ENCODE measurements around the gene CMC2. TPM values are rescaled to one million over a fixed set of nuclear protein-coding genes. Genes with fewer than 3 reads are reported as not detected.

Gene CMC2
- 89.5 and 106 TPM in 2 replicates for total RNA-seq (2021)
- Bru-seq, nascent RNA = percentile 90 among the genes with signal in this experiment
- BruChase-seq, experiment 1, labeled RNA remaining after a 2-hour chase = percentile 86 among the genes with signal in this experiment
- BruChase-seq, experiment 2, labeled RNA remaining after a 6-hour chase = percentile 74 among the genes with signal in this experiment
- long read RNA-seq, full-length matches to known transcripts = 142 of 206 reads
- long read RNA-seq, partial matches to known transcripts = 1 of 206 reads
- long read RNA-seq, other reads (novel, unspliced or antisense) = 63 of 206 reads

DNA sequence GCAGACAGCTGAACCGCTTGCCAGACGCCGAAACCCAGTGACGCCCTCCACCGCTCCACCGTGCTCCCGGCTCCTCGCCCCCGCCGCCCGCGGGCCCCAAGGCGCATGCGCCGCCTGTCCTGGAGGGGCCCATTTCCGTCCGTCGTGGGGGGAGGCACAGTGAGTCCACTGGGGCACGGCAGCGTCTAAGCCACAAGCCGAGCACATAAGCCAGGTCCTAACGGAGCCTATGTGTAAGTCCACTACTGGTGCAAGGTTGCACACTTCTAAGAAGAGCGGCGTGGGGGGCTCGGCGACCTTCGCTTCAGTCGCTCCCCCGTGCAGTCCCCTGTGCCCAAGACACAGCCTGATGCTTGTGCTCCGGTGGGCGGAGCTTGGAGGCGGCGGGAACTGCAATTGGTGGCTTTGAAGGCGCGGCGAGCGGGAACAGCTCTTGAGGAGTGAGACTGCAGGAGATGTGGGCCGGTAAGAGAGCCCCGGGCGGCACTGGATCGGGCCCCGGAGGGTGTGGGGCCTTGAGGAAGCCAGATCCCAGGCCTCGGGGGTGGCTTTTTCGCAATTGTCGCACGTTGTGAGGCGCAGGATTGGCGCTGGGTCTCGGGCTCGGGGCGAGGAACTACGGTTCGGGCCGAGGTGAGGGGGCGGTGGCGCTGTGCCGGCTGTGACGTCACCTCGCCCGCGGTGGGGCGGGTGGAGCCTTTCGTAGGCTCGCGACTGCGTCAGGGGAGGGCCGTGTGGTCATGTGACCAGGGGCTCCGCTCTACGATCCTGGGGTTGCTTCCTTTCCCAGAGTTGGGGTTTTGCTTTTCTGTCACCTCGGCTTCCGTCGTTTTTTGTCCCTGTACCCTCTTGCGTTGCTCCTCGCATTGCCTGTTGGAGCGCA is at the start of gene CMC2, which contains the start of gene CENPN:
Gene CMC2 (minus strand): TSS at position 73 of the 883 bp plus-strand sequence. CDS start 9,491 bp downstream, outside the sequence.
Gene CENPN (plus strand): TSS at position 402 of the 883 bp plus-strand sequence. CDS start 4,726 bp downstream, outside the sequence.
- DNase-seq = peak; percentile 95 to 97
- no TSS peak for BruUV-seq (replicated peaks)
- peaks cover 28% of the 10 kb centered on the region for H3K4me1 ChIP-seq (replicated peaks; ENCODE audit: insufficient read depth)
- H3F3A ChIP-seq (ENCODE audit: insufficient read depth, low read depth) = peaks cover 13% of the 10 kb centered on the region
- peak within 1 kb of the TSS; percentile 87 for H3K4me3 ChIP-seq
- H4K20me1 ChIP-seq (ENCODE audit: insufficient read depth) = peaks cover 22% of the 10 kb centered on the region
- no peaks in the 10 kb centered on the region for H3K27me3 ChIP-seq (ENCODE audit: insufficient read depth, low read depth)
- H3K9me2 ChIP-seq (ENCODE audit: insufficient read depth) = no peaks in the 10 kb centered on the region
- peak within 1 kb of the TSS; percentile 91 for H3K4me2 ChIP-seq
- intact Hi-C loops (cut with micrococcal nuclease; ENCODE audit: unreplicated experiment) = loop anchor here (1.0 to 10.0 kb wide), 2 partner anchors 14 to 718 kb away; no protein-coding TSS in a partner anchor
- peak within 1 kb of the TSS; percentile 87 for H2AFZ ChIP-seq
- H3K79me2 ChIP-seq (ENCODE audit: low read depth) = peaks cover 82% of the 10 kb centered on the region
- POLR2A ChIA-PET (ENCODE audit: unreplicated experiment) = interaction anchor here (0.6 kb wide), 1 partner anchor 137 kb away, joined by 4 read pairs; no protein-coding TSS in a partner anchor
- H3K36me3 ChIP-seq (ENCODE audit: low read depth) = peaks cover 3% of the 10 kb centered on the region
- peak within 1 kb of the TSS; percentile 80 for H3K27ac ChIP-seq
- no peaks in the 10 kb centered on the region for H3K9me3 ChIP-seq (ENCODE audit: insufficient read depth, low read depth)
- no peak for TF ChIP-seq EZH2 (IDR thresholded peaks at IDR 0.05; ENCODE audit: low read depth)
- CTCF ChIA-PET = interaction anchor here (0.5 kb wide), 1 partner anchor 13 kb away, joined by 3 read pairs; no protein-coding TSS in a partner anchor

DNA sequence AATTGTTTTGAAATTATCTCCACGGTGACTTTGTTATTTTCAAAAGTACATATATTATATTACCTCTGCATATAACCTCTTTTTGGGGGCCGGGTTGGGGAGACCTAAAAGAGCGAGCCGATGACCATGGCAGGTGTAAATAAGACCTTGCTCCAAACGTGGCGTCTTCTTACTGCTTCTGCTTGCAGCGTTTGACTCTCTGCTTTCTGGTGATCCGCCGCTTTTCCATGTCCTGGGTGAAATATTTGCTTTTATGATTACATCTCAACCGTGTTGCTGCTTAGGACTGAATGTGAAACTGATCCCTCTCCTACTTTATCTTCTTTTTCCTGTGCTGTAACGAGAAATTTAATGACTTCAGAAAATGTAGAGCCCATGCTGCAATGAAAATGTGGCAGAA is 47.1 kb upstream of the CMC2 start:
- Histone ChIP-seq H4K20me1 (ENCODE audit: insufficient read depth) (no peaks in the 10 kb centered on the region), H3K27ac (no peak overlapping the region), H2AFZ (no peak overlapping the region), H3K79me2 (ENCODE audit: low read depth) (no peaks in the 10 kb centered on the region), H3K4me3 (no peak overlapping the region), H3F3A (ENCODE audit: insufficient read depth, low read depth) (no peaks in the 10 kb centered on the region), H3K4me2 (no peak overlapping the region), H3K9me2 (ENCODE audit: insufficient read depth) (no peaks in the 10 kb centered on the region), H3K36me3 (ENCODE audit: low read depth) (no peaks in the 10 kb centered on the region), H3K27me3 (ENCODE audit: insufficient read depth, low read depth) (no peaks in the 10 kb centered on the region), H3K4me1 (replicated peaks; ENCODE audit: insufficient read depth) (no peaks in the 10 kb centered on the region), H3K9me3 (ENCODE audit: insufficient read depth, low read depth) (no peaks in the 10 kb centered on the region)
- intact Hi-C loops (cut with micrococcal nuclease; ENCODE audit: unreplicated experiment) = no loop called here
- no TSS peak for BruUV-seq (replicated peaks)
- TF ChIP-seq EZH2 (IDR thresholded peaks at IDR 0.05; ENCODE audit: low read depth) = no peak
- TF ChIP-seq, protein P1, sequence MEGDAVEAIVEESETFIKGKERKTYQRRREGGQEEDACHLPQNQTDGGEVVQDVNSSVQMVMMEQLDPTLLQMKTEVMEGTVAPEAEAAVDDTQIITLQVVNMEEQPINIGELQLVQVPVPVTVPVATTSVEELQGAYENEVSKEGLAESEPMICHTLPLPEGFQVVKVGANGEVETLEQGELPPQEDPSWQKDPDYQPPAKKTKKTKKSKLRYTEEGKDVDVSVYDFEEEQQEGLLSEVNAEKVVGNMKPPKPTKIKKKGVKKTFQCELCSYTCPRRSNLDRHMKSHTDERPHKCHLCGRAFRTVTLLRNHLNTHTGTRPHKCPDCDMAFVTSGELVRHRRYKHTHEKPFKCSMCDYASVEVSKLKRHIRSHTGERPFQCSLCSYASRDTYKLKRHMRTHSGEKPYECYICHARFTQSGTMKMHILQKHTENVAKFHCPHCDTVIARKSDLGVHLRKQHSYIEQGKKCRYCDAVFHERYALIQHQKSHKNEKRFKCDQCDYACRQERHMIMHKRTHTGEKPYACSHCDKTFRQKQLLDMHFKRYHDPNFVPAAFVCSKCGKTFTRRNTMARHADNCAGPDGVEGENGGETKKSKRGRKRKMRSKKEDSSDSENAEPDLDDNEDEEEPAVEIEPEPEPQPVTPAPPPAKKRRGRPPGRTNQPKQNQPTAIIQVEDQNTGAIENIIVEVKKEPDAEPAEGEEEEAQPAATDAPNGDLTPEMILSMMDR (conservative IDR thresholded peaks at IDR 0.05) = no peak
- no peak for DNase-seq
- ChIA-PET POLR2A (ENCODE audit: unreplicated experiment) (no interaction called here), CTCF (no interaction called here)

DNA sequence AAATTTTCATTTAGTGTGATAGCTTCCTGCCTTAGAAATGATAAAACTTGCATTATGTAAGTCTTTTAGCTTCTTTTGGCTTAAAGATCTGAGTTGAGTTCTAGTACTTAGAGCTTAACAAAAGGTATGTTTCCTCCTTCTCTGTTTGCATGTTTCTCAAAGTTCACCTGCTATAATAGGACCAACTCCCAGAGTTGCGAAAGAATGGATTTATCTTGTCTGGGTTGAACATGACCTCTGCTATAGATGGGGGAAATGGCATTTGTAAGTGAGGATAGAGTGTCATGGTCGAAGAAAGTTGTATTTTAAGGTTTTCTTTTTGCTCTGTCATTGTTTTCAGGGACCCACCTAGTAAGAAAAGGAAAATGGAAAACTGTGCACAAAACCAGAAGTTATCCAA is 36.1 kb upstream of the CMC2 start:
- H3K79me2 ChIP-seq (ENCODE audit: low read depth) = peaks cover 28% of the 10 kb centered on the region
- no peak overlapping the region for H3K4me3 ChIP-seq
- intact Hi-C loops (cut with micrococcal nuclease; ENCODE audit: unreplicated experiment) = no loop called here
- peaks cover 4% of the 10 kb centered on the region; the same call in 1 of the 2 replicates for H4K20me1 ChIP-seq (ENCODE audit: insufficient read depth)
- no peak overlapping the region for H3K4me2 ChIP-seq
- H3K27me3 ChIP-seq (ENCODE audit: insufficient read depth, low read depth) = no peaks in the 10 kb centered on the region
- DNase-seq = no peak
- TF ChIP-seq EZH2 (IDR thresholded peaks at IDR 0.05; ENCODE audit: low read depth) = no peak
- TF ChIP-seq, protein P1 (conservative IDR thresholded peaks at IDR 0.05) = no peak
- H3K4me1 ChIP-seq (replicated peaks; ENCODE audit: insufficient read depth) = no peaks in the 10 kb centered on the region
- no peaks in the 10 kb centered on the region for H3K9me2 ChIP-seq (ENCODE audit: insufficient read depth)
- BruUV-seq (replicated peaks) = no TSS peak
- H3K36me3 ChIP-seq (ENCODE audit: low read depth) = peaks cover 25% of the 10 kb centered on the region
- no peaks in the 10 kb centered on the region for H3F3A ChIP-seq (ENCODE audit: insufficient read depth, low read depth)
- no peak overlapping the region for H2AFZ ChIP-seq
- no peaks in the 10 kb centered on the region for H3K9me3 ChIP-seq (ENCODE audit: insufficient read depth, low read depth)
- POLR2A ChIA-PET (ENCODE audit: unreplicated experiment) = no interaction called here
- CTCF ChIA-PET = no interaction called here
- H3K27ac ChIP-seq = no peak overlapping the region

Data from PC-9 (cell line).